ENCODE data around the gene MYO9A. TPM values are rescaled to one million over a fixed set of nuclear protein-coding genes. Genes with fewer than 3 reads are reported as not detected.

Gene MYO9A
- total RNA-seq, 1 experiment from 2014 or later: 34.0 TPM

DNA sequence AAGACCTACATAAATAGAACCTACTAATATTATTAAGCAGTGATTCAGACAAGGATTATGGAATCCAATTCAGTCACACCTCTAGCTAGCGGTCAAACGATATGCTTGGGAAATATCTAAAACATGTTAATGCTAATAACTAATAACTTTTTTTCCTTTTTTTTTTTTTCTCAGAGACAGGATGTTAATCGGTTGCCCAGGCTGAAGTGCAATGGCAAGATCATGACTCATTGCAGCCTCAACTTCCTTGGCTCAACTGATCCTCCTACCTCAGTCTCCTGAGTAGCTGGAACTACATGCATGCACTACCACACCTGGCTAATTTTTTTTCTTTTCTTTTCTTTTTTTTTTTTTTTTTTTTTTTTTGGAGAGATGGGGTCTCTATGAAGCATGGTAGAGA, 183.5 kb downstream of the MYO9A start:
- no peaks in the 10 kb centered on the region for H3K9me3 ChIP-seq (ENCODE audit: insufficient read depth, low read depth)
- no peak overlapping the region for H3K4me3 ChIP-seq
- TF ChIP-seq, protein P1, sequence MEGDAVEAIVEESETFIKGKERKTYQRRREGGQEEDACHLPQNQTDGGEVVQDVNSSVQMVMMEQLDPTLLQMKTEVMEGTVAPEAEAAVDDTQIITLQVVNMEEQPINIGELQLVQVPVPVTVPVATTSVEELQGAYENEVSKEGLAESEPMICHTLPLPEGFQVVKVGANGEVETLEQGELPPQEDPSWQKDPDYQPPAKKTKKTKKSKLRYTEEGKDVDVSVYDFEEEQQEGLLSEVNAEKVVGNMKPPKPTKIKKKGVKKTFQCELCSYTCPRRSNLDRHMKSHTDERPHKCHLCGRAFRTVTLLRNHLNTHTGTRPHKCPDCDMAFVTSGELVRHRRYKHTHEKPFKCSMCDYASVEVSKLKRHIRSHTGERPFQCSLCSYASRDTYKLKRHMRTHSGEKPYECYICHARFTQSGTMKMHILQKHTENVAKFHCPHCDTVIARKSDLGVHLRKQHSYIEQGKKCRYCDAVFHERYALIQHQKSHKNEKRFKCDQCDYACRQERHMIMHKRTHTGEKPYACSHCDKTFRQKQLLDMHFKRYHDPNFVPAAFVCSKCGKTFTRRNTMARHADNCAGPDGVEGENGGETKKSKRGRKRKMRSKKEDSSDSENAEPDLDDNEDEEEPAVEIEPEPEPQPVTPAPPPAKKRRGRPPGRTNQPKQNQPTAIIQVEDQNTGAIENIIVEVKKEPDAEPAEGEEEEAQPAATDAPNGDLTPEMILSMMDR (conservative IDR thresholded peaks at IDR 0.05): no peak
- intact Hi-C loops (cut with micrococcal nuclease; ENCODE audit: unreplicated experiment): no loop called here
- CTCF ChIA-PET: interaction anchor here (0.7 kb wide), 1 partner anchor 52 kb away, joined by 8 read pairs; no protein-coding TSS in a partner anchor
- no peaks in the 10 kb centered on the region for H3K27me3 ChIP-seq (ENCODE audit: insufficient read depth, low read depth)
- POLR2A ChIA-PET (ENCODE audit: unreplicated experiment): no interaction called here
- no peaks in the 10 kb centered on the region for H3K79me2 ChIP-seq (ENCODE audit: low read depth)
- no peaks in the 10 kb centered on the region for H3F3A ChIP-seq (ENCODE audit: insufficient read depth, low read depth)
- BruUV-seq (replicated peaks): no TSS peak
- H3K36me3 ChIP-seq (ENCODE audit: low read depth): no peaks in the 10 kb centered on the region
- H3K27ac ChIP-seq: no peak overlapping the region
- no peaks in the 10 kb centered on the region for H4K20me1 ChIP-seq (ENCODE audit: insufficient read depth)
- no peak overlapping the region for H2AFZ ChIP-seq
- H3K9me2 ChIP-seq (ENCODE audit: insufficient read depth): no peaks in the 10 kb centered on the region; the same call in 1 of the 2 replicates
- no peak for DNase-seq
- no peaks in the 10 kb centered on the region for H3K4me1 ChIP-seq (replicated peaks; ENCODE audit: insufficient read depth)
- H3K4me2 ChIP-seq: no peak overlapping the region

DNA sequence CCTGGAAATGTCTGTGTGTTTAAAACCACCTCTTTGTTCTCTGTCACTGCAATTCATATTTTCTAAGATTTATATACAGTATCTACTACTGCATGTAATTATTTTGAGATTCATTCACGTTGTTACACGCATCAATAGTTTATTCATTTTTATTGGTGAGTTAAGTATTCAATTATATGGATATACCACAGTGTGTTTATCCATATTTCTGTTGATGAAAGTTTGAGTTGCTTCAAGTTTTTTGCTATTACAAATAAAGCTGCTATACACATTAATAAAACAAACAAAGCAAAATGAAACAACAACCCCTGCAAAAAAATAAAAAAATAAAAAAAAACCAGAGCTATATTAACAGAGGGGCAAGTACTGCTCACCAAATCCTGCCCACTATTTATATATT, 185.3 kb downstream of the MYO9A start:
- no peaks in the 10 kb centered on the region for H3K36me3 ChIP-seq (ENCODE audit: low read depth)
- BruUV-seq (replicated peaks): no TSS peak
- no peak overlapping the region for H3K27ac ChIP-seq
- no peak overlapping the region for H2AFZ ChIP-seq
- ChIA-PET CTCF (no interaction called here), POLR2A (ENCODE audit: unreplicated experiment) (no interaction called here)
- no peak for DNase-seq
- no peak overlapping the region for H3K4me3 ChIP-seq
- TF ChIP-seq, protein P1 (conservative IDR thresholded peaks at IDR 0.05): no peak
- TF ChIP-seq EZH2 (IDR thresholded peaks at IDR 0.05; ENCODE audit: low read depth): no peak
- H3K9me3 ChIP-seq (ENCODE audit: insufficient read depth, low read depth): no peaks in the 10 kb centered on the region
- no peaks in the 10 kb centered on the region; the same call in 1 of the 2 replicates for H3K9me2 ChIP-seq (ENCODE audit: insufficient read depth)
- no peaks in the 10 kb centered on the region for H3K27me3 ChIP-seq (ENCODE audit: insufficient read depth, low read depth)
- H3K4me2 ChIP-seq: no peak overlapping the region
- H3K79me2 ChIP-seq (ENCODE audit: low read depth): no peaks in the 10 kb centered on the region
- H4K20me1 ChIP-seq (ENCODE audit: insufficient read depth): no peaks in the 10 kb centered on the region
- intact Hi-C loops (cut with micrococcal nuclease; ENCODE audit: unreplicated experiment): no loop called here
- no peaks in the 10 kb centered on the region for H3K4me1 ChIP-seq (replicated peaks; ENCODE audit: insufficient read depth)
- no peaks in the 10 kb centered on the region for H3F3A ChIP-seq (ENCODE audit: insufficient read depth, low read depth)

GRCh38 chr15:71931261-71931660, 186.7 kb downstream of the MYO9A start:
- H3K4me2 ChIP-seq: no peak overlapping the region
- CTCF ChIA-PET: no interaction called here
- no peak overlapping the region for H3K27ac ChIP-seq
- no TSS peak for BruUV-seq (replicated peaks)
- H3K4me1 ChIP-seq (replicated peaks; ENCODE audit: insufficient read depth): no peaks in the 10 kb centered on the region
- no peaks in the 10 kb centered on the region for H3K79me2 ChIP-seq (ENCODE audit: low read depth)
- intact Hi-C loops (cut with micrococcal nuclease; ENCODE audit: unreplicated experiment): no loop called here
- no peak for TF ChIP-seq EZH2 (IDR thresholded peaks at IDR 0.05; ENCODE audit: low read depth)
- TF ChIP-seq, protein P1 (conservative IDR thresholded peaks at IDR 0.05): no peak
- no peaks in the 10 kb centered on the region for H3K36me3 ChIP-seq (ENCODE audit: low read depth)
- H4K20me1 ChIP-seq (ENCODE audit: insufficient read depth): no peaks in the 10 kb centered on the region
- no peaks in the 10 kb centered on the region for H3K9me3 ChIP-seq (ENCODE audit: insufficient read depth, low read depth)
- no peak overlapping the region for H2AFZ ChIP-seq
- POLR2A ChIA-PET (ENCODE audit: unreplicated experiment): no interaction called here
- DNase-seq: no peak
- H3K4me3 ChIP-seq: no peak overlapping the region
- H3K27me3 ChIP-seq (ENCODE audit: insufficient read depth, low read depth): no peaks in the 10 kb centered on the region
- H3K9me2 ChIP-seq (ENCODE audit: insufficient read depth): no peaks in the 10 kb centered on the region; the same call in 1 of the 2 replicates
- no peaks in the 10 kb centered on the region for H3F3A ChIP-seq (ENCODE audit: insufficient read depth, low read depth)
